Umbilical cord (tissue), 2 donors: ENCODE measurements around the gene C13orf42. TPM values are rescaled to one million over a fixed set of nuclear protein-coding genes. Genes with fewer than 3 reads are reported as not detected.
"Not testable (repeated sequence)": the region's sequence is repeated elsewhere in the genome, so short reads cannot be mapped to it uniquely, and the experiment has no call there.

Source experiments
- DNase-seq: peaks from one replicate; pipeline ENCODE4 v3.0.0-alpha.2; 2015; ENCODE audit warnings: low spot score
- total RNA-seq: library from RNA; depleted of rRNA; stranded (reverse); fragments of >200 nt; gene quantifications from one replicate; pipeline ENCODE4 v1.2.3, GENCODE V29; 2014; ENCODE audit warnings: low replicate concordance; ENCODE audit not compliant: insufficient read depth

Gene C13orf42
- total RNA-seq, 1 donor from 2014 or later = 0.48 TPM

DNA sequence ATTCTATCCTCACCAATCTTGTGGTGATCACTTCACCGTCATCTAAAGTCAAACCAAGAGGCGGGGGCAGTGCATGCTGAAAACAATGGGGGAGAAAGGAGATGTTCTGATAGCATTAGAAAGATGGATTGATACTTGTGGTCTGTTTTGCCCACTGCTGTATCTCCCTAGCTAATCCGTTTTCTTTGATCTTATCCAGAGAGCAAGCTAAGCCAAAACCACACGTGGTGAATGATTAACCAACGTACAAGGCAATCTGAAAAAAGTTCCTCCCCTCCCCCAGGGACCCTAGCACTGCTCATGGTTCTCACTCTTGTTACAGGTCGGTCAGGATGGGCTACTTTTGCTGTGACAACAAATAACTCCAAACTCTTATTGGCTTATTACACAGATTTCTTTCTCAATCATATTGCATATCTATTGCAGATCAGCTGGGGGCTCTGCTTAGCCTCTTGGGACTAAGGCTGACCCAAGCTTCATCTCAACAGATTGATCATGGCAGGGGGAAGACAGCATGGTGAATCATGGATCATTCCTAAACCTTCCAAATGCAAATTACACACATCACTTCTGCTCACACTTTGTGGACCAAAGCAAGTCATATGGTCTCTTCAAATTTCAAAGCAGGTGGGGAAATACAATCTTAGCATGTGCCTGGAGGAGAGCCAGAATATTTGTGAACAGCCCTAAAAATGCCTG lies 11.9 kb upstream of the C13orf42 start:
- no peak for DNase-seq

DNA sequence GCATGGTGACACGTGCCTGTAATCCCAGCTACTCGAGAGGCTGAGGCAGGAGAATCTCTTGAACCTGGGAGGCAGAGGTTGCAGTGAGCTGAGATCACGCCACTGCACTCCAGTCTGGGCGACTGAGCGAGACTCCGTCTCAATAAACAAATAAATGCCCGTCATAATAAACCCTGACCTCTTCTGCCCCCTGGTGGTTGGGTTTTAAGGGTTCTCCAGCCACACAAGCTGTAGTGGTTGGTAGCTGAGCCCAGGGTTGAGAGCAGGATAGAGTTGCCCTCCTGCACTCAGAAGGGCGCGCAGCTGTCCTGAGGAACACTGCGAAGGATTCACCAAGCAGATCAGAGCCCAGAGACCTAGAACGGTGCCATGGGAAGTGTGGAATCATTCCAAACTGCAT lies 9.8 kb upstream of the C13orf42 start:
- not testable (repeated sequence) for DNase-seq

DNA sequence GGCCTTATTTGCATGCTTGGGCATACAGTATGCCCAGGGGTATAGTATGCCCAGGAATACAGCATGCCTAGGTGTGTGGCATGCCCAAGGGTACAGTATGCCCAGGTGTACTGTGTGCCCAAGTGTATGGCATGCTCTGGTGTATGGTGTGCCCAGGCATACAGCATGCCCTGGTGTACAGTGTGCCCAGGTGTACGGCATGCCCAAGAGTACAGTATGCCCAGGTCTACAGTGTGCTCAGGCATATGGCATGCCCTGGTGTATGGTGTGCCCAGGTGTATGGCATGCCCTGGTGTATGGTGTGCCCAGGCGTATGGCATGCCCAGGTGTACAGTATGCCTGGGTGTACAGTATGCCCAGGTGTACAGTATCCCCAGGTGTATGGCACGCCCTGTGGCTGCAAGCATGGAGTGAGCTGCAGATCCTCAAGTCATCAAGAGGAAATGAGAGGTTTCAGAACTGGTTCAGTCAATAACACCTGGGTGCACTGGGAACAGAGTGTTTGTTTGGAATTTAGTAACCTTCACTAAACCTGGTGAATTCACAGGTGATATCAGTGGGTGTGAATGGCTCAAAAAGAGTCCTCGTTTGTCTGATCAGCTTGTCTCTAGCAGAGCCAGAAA lies 7.8 kb upstream of the C13orf42 start:
- no peak for DNase-seq

DNA sequence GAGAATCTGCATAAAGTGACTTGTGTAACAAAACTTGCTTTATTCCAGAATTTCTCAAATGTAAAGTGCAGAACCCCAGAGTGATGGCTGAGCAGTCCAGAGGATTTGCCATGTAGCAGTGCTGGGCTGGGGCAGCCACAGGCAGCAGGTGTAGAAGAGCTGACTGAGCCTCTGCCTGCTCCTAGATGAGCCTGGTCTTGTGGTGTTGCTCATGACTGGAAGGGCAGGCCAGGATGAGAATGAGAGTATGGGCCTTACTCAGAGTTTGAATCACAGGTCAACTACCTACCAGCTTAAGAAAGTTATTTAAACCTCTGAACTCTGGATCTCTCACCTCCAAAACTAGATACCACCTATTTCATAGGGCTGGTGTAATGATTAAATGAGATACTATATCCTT lies 2.9 kb upstream of the C13orf42 start:
- no peak for DNase-seq

DNA sequence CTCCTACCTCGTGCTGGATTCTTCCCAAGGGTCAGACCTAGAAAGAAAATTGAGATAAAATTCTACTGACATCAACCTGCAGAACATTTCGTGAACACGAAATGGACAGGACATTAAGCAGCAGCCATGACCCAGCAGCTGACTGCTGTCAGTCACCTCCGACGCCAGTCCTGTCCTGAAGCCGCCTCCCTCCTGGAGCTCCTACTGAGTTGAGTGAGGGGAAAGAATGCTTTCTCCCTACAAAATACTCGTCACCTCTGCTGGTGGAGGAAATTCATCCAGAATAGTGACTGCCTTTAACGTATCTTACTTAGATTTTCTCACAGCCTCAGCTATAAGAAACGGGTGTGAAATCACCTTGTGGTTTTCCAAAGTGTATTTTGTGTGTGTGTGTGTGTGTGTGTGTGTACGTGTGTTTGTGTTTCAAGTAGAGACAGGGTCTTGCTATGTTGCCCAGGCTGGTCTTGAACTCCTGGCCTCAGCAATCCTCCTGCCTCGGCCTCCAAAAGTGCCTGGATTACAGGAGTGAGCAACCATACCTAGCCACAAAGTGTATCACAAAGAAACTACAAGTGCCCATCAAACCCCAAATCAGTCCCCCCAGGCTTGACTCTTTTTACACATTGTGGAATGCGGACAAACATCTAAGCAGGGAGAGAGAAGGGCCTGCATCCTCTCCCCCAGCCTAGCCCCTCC lies 2.3 kb upstream of the C13orf42 start:
- DNase-seq = no peak

DNA sequence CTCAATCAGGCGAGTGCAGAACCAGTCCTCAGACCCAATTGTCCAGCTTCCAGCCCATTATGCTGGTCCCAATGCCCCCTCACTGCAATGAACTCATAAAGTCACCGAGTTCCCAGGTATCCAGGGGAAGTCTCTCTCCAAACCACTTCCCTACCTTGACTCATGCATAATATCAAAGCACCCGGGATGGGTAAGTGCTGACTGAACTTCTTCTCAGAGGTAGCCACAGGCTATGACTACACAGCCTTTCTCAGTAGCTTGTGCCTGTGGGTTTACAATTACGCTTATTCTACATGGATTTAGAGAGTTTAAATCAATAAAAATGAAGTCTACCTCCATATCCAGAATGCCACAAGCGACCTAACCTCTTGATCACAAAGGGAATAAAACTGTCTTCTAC lies 1.7 kb upstream of the C13orf42 start:
- DNase-seq = no peak

DNA sequence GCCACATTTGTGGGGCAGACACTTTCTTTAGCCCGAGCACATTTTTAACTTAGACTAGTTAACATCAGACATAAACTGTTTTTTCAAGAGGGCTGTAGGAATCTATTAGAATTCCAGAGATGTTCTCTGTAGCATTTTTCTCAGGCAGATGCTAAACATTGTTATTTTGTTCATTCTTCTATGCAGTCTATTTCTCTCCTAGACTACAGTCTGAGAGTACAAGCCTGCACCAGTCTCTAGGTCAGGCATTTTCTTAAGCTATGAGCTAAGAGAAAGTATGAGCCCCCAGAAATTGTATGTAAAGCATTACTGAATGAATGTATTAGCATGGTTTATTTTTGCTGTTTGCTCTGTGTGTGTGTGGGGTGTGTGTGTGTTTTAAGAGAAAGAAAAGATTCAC lies 923 bp upstream of the C13orf42 start:
- DNase-seq = no peak

DNA sequence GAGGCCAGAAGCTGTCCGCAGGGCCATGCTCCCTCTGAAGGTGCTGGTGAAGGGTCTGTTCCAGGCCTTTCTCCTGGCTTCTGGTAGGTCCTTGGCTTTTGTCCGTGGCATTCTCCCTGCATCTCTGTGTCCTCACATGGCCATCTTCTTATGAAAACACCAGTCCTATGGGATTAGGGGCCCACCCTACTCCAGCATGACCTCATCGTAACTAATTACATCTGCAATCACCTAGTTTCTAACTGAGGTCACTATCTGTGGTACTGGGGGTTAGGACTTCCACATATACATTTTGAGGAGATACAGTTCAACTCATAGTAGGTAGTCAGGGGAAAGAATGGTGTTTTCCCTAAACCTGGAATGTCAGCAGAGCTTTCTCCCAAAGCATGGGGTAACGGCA lies 3.1 kb downstream of the C13orf42 start:
- DNase-seq = no peak

DNA sequence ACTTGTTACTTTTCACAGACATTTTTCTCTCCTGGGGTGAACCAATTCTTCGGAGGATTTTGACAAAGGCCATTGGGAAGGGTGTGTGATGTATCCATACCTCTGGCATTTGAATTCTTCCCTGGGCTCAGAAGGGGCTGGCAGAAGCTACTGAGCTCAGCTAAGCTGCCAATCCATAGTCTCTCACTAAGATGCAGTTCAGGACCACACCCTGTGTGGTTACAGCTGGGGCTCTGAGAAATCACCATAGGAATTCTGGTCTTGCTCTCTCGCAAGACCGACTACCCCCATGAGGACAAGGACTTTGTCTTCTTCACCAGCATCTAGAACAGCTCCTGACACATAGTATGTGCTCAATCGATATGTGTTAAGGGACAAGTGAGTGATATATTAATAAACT lies 6.0 kb downstream of the C13orf42 start:
- DNase-seq = no peak

DNA sequence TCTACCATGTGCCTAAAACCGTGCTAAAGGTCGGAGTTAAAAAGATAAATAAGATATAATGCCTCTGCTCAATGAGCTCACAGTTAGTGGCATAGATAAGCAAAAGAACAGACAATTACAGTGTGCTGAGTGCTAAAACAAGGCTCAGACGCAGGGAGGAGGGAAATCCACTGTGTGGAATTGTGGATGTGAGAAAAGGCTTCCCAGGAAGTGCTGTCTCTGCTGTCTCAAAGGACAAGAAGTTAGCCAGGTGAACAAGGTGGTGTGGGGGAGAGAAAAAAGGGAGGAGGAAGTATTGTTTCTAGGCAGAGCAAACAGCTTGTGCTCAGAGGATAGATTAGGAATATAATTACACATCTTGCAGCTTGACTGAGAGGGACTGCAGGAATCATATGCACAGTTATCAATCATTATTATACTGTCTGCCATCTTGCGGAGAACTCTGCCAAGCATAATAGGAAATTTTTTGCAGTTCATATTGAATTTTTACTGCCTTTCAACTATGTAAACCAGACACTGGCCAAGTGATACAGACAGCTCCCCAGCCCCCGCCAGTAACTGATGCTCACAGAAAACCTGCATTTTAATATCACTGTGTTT lies 9.3 kb downstream of the C13orf42 start:
- DNase-seq = no peak

GRCh38 chr13:51097353-51098043 lies 13.6 kb downstream of the C13orf42 start:
- no peak for DNase-seq

GRCh38 chr13:51096131-51096530 lies 14.9 kb downstream of the C13orf42 start:
- no peak for DNase-seq

DNA sequence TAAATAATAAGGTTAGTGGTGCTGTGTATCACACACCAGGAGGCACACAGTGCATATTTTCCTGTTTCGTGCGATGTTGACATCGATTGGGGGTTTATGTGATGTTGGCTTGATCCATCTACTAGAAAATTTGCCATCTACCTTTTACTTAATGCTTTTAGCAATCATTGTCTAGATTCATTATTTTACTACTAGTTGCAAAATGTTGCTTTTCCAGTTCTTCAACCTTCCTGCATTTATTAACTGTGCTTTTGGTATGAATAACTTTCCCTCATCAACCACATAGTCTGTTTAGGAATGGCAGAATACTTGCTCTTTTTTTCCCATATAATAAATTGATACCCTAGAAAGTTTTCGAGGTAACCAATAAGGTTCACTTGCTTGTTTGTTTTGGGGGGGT lies 17.5 kb downstream of the C13orf42 start:
- DNase-seq = peak; percentile 23

GRCh38 chr13:51091839-51092238 lies 19.2 kb downstream of the C13orf42 start:
- DNase-seq = no peak

- no peak for DNase-seq
Measured at GRCh38 chr13:51083706-51084105, 27.4 kb downstream of the C13orf42 start.

- not testable (repeated sequence) for DNase-seq
Measured at GRCh38 chr13:51080478-51081065, 30.5 kb downstream of the C13orf42 start.

- no peak for DNase-seq
Measured at GRCh38 chr13:51071493-51071892, 39.6 kb downstream of the C13orf42 start.

GRCh38 chr13:51070005-51070649 lies 40.9 kb downstream of the C13orf42 start:
- peak; percentile 83 for DNase-seq

- DNase-seq = no peak
Measured at GRCh38 chr13:51068501-51068900, 42.6 kb downstream of the C13orf42 start.

DNA sequence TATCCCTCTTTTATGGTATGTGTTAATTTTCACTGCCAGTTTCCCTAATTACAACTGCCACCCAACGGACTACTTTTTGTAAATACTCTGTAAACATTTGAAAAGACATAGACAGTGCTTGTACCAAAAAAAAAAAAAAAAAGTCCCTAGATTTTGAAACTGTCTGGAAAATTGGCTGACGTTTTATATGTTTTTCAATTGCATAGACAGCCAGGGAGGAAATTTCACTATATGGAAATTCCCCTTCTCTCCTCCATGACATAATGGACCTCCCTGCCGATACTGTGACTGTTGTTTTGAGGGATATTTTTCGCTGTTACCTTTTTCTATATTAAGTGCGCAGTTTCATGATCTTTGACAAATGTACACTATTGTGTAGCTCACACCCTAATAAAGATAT lies 43.4 kb downstream of the C13orf42 start:
- DNase-seq = no peak

GRCh38 chr13:51067210-51067701 lies 43.8 kb downstream of the C13orf42 start:
- no peak for DNase-seq
